B cell (primary cell): Measurements from ENCODE around the gene ERBB4. TPM values are rescaled to one million over a fixed set of nuclear protein-coding genes. Genes with fewer than 3 reads are reported as not detected.

Experiments
- ATAC-seq: fragments of 200-7000 bp; cut with Tn5 transposase; one replicate; pipeline ENCODE4 v1.10.0; 2021; ENCODE audit warnings: low read depth, mild to moderate bottlenecking, moderate number of reproducible peaks, moderate library complexity
- CTCF ChIA-PET: fragments of 350-600 bp; sonication (Branson Sonifier 250); formaldehyde crosslinking; loops from one replicate; lab custom pipeline; 2021; ENCODE audit warnings: antibody characterized with exemption, inconsistent platforms; lab: Charles Lee
- POLR2A ChIA-PET: fragments of 350-600 bp; sonication (Branson Sonifier 250); formaldehyde crosslinking; loops from one replicate; lab custom pipeline; 2021; ENCODE audit warnings: antibody characterized with exemption; lab: Charles Lee
- DNase-seq: peaks from one replicate; pipeline ENCODE4 v3.0.0; 2013
- H2AFZ ChIP-seq: 2 replicates; pipeline ENCODE4 v1.6.1; 2012; ENCODE audit warnings: mild to moderate bottlenecking, low read depth, low read length; ENCODE audit not compliant: insufficient read depth, poor library complexity, severe bottlenecking
- H3K27ac ChIP-seq, 2 donors: 1 replicate in 1 of 2; 2 replicates in 1 of 2; pipeline ENCODE4 v1.5.1; 2012 to 2013; ENCODE audit warnings: low read length in 2 of 2, mild to moderate bottlenecking in 2 of 2, moderate library complexity in 1 of 2
- H3K27me3 ChIP-seq, 4 experiments: fragments of 200-600 bp in 1 of 4; sonication (generic) in 1 of 4; replicated peaks in 1 of 4; 1 replicate in 2 of 4; 2 replicates in 2 of 4; pipeline versions ENCODE4 v1.6.1 to v1.7.0; 2013 to 2016; ENCODE audit warnings: low read length in 3 of 4, mild to moderate bottlenecking in 2 of 4, mixed read lengths in 1 of 4, moderate library complexity in 1 of 4; ENCODE audit not compliant: insufficient read depth in 4 of 4, control insufficient read depth in 3 of 4; ENCODE audit errors: control extremely low read depth in 1 of 4
- H3K36me3 ChIP-seq, 2 experiments: replicated peaks in 1 of 2; 1 replicate in 1 of 2; 2 replicates in 1 of 2; pipeline versions ENCODE4 v1.6.1 to v1.7.1; 2013; ENCODE audit warnings: low read length in 1 of 2; ENCODE audit not compliant: insufficient read depth in 2 of 2, control insufficient read depth in 1 of 2; ENCODE audit errors: control extremely low read depth in 1 of 2, extremely low read depth in 1 of 2
- H3K4me1 ChIP-seq, 2 donors: fragments of 200-600 bp in 1 of 2; sonication (generic) in 1 of 2; 1 replicate in 1 of 2; 2 replicates in 1 of 2; pipeline versions ENCODE4 v1.5.1 to v1.6.1; 2013 to 2017; ENCODE audit warnings: low read length in 2 of 2; ENCODE audit not compliant: control insufficient read depth in 2 of 2, insufficient read depth in 2 of 2
- H3K4me2 ChIP-seq: replicated peaks from 2 replicates; pipeline ENCODE3; 2012; ENCODE audit warnings: mild to moderate bottlenecking, low read depth, low read length; ENCODE audit not compliant: poor library complexity, severe bottlenecking
- H3K4me3 ChIP-seq, 5 experiments: fragments of 200-600 bp in 1 of 5; sonication (generic) in 1 of 5; 1 replicate in 3 of 5; 2 replicates in 2 of 5; pipeline versions ENCODE4 v1.5.1 to v1.7.0; 2011 to 2016; ENCODE audit warnings: low read length in 4 of 5, mild to moderate bottlenecking in 4 of 5, low read depth in 2 of 5, control low read depth in 1 of 5, moderate library complexity in 1 of 5; ENCODE audit not compliant: insufficient read depth in 1 of 5; ENCODE audit errors: control extremely low read depth in 1 of 5, extremely low read depth in 1 of 5
- H3K79me2 ChIP-seq: fragments of 200-600 bp; sonication (generic); one replicate; pipeline ENCODE4 v1.6.0; 2016; ENCODE audit warnings: low read length; ENCODE audit not compliant: control insufficient read depth, insufficient read depth
- H3K9ac ChIP-seq: fragments of 200-600 bp; sonication (generic); 2 replicates; pipeline ENCODE4 v1.6.1; 2017; ENCODE audit warnings: mild to moderate bottlenecking, low read length, moderate library complexity
- H3K9me3 ChIP-seq, 3 donors: one replicate each; pipeline versions ENCODE4 v1.6.1 to v1.7.1; 2013; ENCODE audit warnings: low read length in 2 of 3; ENCODE audit not compliant: control insufficient read depth in 2 of 3, insufficient read depth in 1 of 3; ENCODE audit errors: control extremely low read depth in 1 of 3
- H4K20me1 ChIP-seq: 2 replicates; pipeline ENCODE4 v1.6.0; 2012; ENCODE audit warnings: mild to moderate bottlenecking, low read length; ENCODE audit not compliant: insufficient read depth, control insufficient read depth, poor library complexity, severe bottlenecking
- H3K27ac Mint-ChIP-seq: one replicate; pipeline ENCODE4 v1.8.0; 2021; ENCODE audit warnings: mixed read lengths
- H3K27me3 Mint-ChIP-seq: one replicate; pipeline ENCODE4 v1.8.0; 2021; ENCODE audit warnings: mixed read lengths
- H3K4me1 Mint-ChIP-seq: one replicate; pipeline ENCODE4 v1.8.0; 2021; ENCODE audit warnings: mixed read lengths
- H3K4me3 Mint-ChIP-seq: one replicate; pipeline ENCODE4 v1.8.0; 2021; ENCODE audit warnings: mixed read lengths
- H3K9me3 Mint-ChIP-seq: one replicate; pipeline ENCODE4 v1.8.0; 2022; ENCODE audit warnings: mixed read lengths; ENCODE audit not compliant: insufficient read depth
- EZH2 ChIP-seq: IDR thresholded peaks from 2 replicates; pipeline ENCODE4 v1.6.1; 2012; ENCODE audit warnings: borderline replicate concordance, low read depth, mild to moderate bottlenecking, moderate library complexity, low read length; ENCODE audit not compliant: insufficient read depth, poor library complexity, severe bottlenecking
- WGBS: methylation state at CpG from one replicate; pipeline ENCODE4 v1.1.5; 2013; ENCODE audit warnings: missing lambda C conversion rate; ENCODE audit not compliant: insufficient coverage; 5-methylcytosine and 5-hydroxymethylcytosine counted together
- intact Hi-C: fragments of 100-400 bp; cut with micrococcal nuclease; formaldehyde crosslinking; loops from one replicate; pipeline ENCODE4 v1.10.0; 2022
- polyA plus RNA-seq: library from polyadenylated mRNA; depleted of rRNA; stranded (reverse); fragments of >200 nt; gene quantifications from 2 replicates; pipeline ENCODE4 v1.2.3, GENCODE V29; 2012
- total RNA-seq, 2 donors: library from RNA; stranded (reverse); fragments of 120-200 nt in 1 of 2; gene quantifications; 1 replicate in 1 of 2; 2 replicates in 1 of 2; pipeline versions ENCODE4 v1.2.3 to v1.2.4, GENCODE V29; 2013 to 2022
- TF ChIP-seq, protein P1 (sequence below): fragments of 200-600 bp; IDR thresholded peaks from one replicate; pipeline ENCODE4 v1.8.0; 2022; ENCODE audit warnings: antibody characterized with exemption, mild to moderate bottlenecking

The ERBB4 gene
- total and polyA plus RNA-seq, 2 donors (not counting 1 experiment from before 2014, with no cell fraction given): not detected

DNA sequence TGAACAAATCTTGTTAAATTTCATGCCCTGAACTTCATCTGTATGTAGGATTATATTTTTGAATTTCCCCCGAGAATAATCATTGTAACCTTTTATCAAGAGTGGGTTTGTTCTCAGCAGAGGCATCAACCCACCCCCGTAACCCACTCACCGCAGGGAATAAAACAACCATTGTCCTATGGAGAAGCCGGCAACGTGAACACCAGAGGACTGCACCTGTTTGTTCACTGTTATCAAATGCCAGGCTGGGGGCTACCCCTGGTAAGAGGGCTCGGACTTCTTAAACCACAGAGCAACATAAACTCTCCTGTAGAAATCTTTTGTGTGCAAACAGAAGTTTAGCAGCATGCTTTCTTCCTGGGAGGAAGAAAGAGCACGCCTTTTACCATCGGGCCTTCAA is 610.4 kb downstream of the ERBB4 start:
- H4K20me1 ChIP-seq: no peaks in the 10 kb centered on the region
- ATAC-seq (no peak), DNase-seq (no peak)
- Mint-ChIP-seq H3K4me1 (no peaks in the 10 kb centered on the region), H3K4me3 (no peak overlapping the region), H3K27me3 (no peaks in the 10 kb centered on the region), H3K9me3 (no peaks in the 10 kb centered on the region), H3K27ac (no peak overlapping the region)
- ChIA-PET POLR2A (no interaction called here), CTCF (no interaction called here)
- peak overlapping the region; percentile 28 for H2AFZ ChIP-seq
- 17% methylated on average over 1 of the region's 8 CpGs for WGBS
- no peaks in the 10 kb centered on the region for H3K9me3 ChIP-seq
- TF ChIP-seq, protein P1, sequence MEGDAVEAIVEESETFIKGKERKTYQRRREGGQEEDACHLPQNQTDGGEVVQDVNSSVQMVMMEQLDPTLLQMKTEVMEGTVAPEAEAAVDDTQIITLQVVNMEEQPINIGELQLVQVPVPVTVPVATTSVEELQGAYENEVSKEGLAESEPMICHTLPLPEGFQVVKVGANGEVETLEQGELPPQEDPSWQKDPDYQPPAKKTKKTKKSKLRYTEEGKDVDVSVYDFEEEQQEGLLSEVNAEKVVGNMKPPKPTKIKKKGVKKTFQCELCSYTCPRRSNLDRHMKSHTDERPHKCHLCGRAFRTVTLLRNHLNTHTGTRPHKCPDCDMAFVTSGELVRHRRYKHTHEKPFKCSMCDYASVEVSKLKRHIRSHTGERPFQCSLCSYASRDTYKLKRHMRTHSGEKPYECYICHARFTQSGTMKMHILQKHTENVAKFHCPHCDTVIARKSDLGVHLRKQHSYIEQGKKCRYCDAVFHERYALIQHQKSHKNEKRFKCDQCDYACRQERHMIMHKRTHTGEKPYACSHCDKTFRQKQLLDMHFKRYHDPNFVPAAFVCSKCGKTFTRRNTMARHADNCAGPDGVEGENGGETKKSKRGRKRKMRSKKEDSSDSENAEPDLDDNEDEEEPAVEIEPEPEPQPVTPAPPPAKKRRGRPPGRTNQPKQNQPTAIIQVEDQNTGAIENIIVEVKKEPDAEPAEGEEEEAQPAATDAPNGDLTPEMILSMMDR: no peak
- TF ChIP-seq EZH2: no peak
- H3K27me3 ChIP-seq: no peaks in the 10 kb centered on the region
- no peak overlapping the region for H3K4me2 ChIP-seq
- no peak overlapping the region for H3K4me3 ChIP-seq
- H3K79me2 ChIP-seq: no peaks in the 10 kb centered on the region
- H3K36me3 ChIP-seq: no peaks in the 10 kb centered on the region
- intact Hi-C loops: no loop called here
- no peak overlapping the region for H3K9ac ChIP-seq
- no peak overlapping the region for H3K27ac ChIP-seq
- peaks cover 0 to 5% of the 10 kb centered on the region in 2 donors for H3K4me1 ChIP-seq

DNA sequence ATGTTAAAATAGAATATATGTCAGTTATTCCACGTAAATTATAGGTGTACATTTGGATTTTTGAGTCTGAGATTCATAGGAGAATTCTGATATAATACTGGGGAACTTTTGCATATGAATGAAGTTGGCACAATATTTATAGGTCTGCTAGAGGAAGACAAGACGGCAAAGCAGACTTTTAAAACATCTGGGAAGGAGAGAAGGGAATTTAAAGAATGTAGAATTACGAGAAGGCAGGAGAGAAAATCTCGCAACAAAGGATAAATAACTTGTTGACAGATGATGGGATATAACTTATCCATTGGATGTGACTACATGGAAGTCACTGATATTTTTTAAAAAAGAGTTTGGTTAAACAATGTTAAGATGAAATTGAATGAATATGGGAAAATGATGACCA is 615.6 kb downstream of the ERBB4 start:
- Histone ChIP-seq H2AFZ (no peak overlapping the region), H3K27ac (no peak overlapping the region), H3K4me1 (no peaks in the 10 kb centered on the region), H3K4me2 (no peak overlapping the region), H3K79me2 (no peaks in the 10 kb centered on the region), H3K36me3 (no peaks in the 10 kb centered on the region), H3K9me3 (no peaks in the 10 kb centered on the region), H3K4me3 (no peak overlapping the region), H4K20me1 (no peaks in the 10 kb centered on the region), H3K9ac (no peak overlapping the region), H3K27me3 (no peaks in the 10 kb centered on the region)
- 75% methylated on average over 4 of the region's 4 CpGs for WGBS
- Mint-ChIP-seq H3K4me3 (no peak overlapping the region), H3K4me1 (no peaks in the 10 kb centered on the region), H3K27ac (no peak overlapping the region), H3K27me3 (no peaks in the 10 kb centered on the region), H3K9me3 (no peaks in the 10 kb centered on the region)
- TF ChIP-seq, protein P1: no peak
- TF ChIP-seq EZH2: no peak
- ATAC-seq: no peak
- POLR2A ChIA-PET: no interaction called here
- DNase-seq: no peak
- CTCF ChIA-PET: no interaction called here
- intact Hi-C loops: no loop called here
